Superior temporal gyrus (tissue), 1 donor: Measurements from ENCODE around the gene NEURL3.

Source experiments
- DNase-seq: peaks from one replicate; pipeline ENCODE4 v3.0.0-alpha.2; 2016; ENCODE audit errors: extremely low spot score

The NEURL3 gene

DNA sequence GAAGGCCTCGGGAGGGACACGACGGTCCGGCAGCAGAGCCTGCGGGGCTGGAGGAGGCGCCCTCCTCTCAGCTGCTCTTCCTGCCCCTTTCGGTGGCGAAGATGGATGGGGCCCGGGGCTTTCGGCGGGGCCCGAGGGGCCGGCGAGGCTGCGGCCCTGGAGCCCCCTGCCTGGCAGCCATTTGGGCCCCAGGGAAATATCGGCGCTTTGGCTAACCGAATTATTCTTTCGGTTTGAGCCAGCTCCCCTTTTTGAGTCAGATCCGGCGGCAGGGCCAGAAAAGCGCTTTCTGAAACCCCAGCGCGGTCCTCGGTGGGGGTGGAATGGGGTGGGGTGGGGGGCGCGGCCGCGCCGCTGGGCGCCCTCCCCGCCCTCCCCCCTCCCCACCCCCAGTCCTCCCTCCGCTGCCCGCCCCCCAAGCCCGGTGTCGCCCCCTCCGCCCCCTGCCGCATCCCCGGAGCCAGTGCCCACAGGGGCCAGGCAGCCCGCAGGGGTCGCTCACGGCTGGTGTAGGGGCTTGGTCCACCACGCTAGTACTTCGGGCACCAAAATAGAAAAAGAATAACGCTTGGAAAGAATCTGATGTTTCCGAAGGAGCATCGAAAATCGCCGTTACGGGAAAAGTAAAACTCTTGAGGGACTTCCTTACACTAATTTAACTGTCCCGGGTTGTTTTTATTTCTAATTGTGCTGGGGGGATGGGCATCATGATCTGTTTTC is 22.3 kb upstream of the NEURL3 start:
- DNase-seq = peak; percentile 22

DNA sequence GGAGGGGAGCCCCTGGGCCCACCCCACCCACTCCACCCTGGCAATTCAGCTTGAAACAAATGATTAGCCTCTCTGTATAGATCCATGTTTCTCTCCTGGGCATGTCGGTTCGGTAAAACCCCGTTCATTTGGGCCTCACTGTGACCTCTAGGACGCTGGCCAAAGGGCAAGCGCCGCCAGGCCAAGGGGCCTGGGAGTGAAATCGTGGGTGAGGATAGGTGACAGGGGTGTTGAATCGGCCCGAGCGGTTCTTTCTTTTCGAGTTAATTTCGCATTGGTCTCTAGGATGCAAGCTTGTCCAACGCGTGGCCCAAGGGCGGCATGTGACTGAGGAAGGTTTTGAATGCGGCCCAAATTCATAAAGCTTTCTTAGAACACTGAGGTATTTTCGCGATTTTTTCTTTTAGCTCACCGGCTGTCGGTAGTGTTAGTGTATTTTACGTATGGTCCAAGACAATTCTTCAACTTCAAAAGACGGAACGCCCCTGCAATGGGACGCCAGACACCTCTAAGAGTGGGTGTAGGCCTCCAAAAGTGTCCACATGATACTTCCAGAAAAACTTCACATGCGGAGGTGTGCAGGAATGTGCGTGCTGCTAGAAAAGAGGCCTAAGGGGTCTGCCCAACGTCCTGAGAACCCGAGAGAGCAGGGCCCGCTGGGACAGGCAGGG is 21.6 kb upstream of the NEURL3 start:
- no peak for DNase-seq

DNA sequence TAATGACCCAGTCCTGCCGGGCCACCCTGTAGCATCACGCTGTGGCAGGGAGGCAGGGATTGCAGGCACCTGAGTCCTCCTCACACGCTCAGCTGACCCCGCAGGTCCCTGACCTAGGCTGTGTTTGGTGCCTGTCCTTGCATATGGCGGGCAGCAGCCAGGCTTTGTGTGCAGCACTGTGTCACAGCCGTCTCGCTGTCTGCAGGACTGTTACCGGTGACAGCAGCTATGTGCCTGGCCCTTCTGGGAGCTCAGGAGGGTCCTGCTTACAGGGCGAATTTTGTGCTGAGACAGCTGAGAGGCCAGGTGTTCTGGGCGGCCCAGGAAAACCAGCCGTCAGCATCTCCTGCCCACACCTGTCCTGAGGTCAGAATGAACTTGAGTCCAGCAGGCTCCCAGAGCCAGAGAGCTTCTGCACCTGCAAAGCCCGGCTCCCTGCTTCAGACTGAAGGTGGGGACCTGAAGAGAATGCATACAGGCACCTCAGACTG is 21.0 kb upstream of the NEURL3 start:
- DNase-seq = no peak

DNA sequence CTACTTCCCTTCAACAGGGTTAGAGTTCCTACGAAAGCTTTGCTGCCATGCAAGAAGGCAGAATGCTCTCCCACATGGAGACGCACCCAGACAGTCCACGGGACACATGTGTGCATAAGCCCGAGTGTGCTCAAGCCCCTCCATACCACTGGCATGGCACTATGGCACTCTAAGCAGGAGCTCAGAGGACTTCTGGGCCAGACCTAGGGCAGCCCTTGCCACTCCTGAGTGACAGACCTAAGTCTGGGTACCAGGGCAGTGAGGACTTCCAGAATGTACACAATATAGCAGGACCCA is 20.0 kb upstream of the NEURL3 start:
- DNase-seq = no peak

DNA sequence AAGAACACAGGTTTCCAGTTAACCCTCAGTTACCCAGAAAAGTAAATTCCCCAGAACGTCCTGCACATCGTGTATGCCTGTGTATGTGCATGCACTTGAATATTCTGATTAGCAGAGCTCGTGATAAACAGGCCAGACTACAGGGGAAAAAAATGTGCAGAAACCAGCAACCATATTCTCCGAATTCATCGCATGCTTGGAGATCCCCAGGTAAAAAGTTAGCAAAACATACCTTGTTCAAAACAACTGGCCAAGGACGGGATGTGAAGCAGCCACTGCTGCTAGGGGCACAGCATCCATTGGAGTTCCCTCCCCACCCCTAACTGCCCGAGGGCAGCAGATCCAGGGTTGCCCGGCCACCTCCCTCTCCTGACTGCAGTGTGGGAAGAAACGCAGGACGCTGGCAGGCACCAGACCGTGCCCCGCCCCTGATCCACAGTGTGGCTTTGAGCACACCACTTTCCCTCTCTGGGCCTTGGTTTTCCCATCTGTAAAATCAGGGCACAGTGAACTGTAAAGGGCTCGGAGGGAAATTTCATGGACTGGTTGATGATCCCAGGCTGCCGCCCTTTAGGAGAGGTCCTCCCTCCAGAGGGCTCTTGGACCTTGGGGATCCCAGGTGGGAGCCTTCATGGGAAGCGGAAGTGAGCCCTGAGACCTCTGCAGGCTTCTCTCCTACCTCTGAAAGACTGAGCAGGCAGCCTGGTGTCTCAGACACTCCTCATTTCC is 19.5 kb upstream of the NEURL3 start:
- DNase-seq = no peak

DNA sequence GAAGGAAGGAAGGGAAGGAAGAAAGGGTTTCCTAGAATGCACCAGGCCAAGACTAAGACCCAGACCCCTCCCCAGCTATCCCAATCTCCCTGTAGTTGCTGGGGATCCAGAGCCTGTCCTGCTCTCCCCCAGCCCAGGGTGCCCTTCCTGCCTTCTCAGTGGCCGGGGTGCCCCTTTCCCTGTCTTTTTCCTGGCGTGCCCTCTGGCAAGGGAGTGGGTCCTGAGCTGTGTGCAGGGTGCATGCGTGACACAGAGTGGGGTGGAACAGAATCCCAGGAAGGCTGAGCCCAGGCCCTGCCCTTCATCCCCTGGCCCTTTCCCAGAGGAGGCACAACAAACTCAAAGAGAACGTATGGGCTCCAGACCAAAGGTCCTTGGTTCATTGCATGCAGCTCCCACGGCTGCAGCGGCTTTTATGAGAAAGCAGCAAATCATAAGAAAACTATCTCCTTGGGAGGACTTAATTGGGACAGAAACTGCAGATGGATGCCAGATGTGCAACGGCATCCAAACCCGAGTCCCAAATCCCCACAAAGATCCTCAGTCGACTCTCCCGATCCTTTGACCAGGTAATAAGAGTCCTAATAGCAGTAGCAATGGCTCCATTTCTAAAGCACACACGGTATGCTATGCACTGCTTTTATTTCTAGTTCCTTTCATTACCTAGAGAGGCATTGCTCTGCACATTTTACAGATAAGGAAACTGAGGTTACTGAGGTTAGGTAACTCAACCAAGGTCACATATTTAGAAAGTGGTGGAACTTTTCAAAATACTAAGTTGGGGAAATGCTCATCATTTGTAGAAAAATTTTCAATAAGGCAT is 18.7 kb upstream of the NEURL3 start:
- DNase-seq = no peak

DNA sequence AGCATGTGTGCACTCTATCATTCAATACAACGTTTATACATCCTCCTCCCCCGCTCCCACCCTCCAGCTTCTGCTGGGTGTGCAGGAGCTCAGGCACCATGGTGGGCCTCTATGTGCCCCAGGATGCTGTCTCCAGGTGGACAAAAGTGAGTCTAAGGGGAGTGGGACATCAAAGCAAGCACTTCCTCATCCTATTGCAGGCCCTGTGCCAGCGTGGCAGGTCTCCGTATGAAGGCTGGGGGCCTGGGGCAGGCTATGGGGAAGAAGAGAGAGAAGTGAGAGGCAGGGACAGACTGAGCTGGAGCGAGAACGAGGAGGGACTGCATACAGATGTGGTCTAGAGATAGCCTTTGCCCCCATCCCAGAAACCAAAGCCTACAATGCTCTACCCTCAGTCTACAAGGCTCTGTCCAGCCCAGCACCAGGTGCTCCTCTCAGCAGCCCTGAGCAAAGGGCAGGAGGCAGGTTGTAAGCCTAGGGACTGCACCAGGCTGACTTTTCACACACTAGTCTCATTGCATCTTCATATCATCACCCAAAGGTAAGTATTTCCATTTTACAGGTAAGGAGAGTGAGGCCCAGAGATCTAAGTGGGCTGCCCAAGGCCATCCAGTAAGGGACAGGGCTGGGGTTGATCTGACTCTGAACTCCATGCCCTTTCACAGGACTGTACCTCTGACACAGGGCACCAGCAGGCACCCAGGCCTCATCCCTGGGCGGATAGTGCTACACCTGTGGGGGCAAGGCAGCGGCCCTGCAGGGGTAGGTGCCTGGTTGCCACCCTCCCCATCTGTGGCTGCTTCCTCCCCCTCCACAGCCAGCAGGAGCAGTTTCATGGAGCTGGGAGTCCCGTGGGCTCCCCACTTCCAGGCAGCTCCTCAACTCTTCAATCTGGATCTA is 17.4 kb upstream of the NEURL3 start:
- no peak for DNase-seq

DNA sequence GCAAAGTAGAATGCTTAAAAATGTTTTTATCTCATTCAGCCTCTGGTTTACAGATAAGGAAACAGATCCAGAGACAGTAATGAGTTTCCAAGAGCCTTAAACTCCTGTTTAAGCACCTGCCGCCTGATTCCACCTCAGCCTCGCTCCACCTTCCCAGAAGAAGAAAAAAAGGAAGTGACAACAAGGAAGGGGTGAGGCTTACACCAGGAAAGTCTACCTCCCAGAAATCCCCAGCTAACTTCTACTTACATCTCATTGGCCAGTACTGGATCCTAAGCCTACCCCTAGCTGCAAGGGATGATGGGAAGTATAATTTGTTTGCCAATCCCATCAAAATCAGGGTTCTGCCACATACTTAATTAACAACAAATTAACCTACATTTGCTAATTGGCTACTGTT is 16.1 kb upstream of the NEURL3 start:
- no peak for DNase-seq

DNA sequence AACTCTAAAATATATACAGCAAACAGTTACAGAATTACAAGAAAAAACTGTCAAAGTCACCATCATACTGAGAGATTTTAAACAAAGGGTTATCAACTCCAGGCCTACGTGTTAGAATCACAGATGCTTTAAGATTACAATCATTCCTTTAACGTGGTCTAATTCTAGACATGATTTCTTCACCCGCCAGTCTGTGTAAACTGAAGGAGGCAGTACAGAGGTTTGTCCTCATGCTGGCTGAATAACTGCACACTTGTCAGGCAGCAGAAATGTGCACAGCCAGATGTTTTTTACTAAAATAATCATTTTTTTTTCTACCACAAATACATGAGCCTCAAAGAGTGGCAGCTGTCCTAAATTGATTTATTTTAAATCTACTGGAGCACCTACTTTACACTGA is 15.5 kb upstream of the NEURL3 start:
- no peak for DNase-seq

DNA sequence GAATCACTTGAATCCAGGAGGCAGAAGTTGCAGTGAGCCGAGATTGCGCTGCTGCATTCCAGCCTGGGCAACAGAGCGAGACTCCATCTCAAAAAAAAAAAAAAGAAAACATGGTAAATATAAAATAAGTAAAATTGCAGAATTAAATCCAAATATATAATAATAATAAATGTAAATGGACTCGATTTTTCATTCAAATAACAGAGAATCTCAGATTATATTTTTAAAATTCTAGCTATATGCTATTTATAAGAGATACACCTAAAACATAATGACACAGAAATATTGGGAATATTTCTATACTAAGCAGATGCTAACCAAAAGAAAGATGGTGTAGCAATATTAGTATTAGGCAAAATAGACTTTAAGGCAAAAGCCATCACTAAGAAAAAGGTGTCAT is 15.1 kb upstream of the NEURL3 start:
- no peak for DNase-seq

DNA sequence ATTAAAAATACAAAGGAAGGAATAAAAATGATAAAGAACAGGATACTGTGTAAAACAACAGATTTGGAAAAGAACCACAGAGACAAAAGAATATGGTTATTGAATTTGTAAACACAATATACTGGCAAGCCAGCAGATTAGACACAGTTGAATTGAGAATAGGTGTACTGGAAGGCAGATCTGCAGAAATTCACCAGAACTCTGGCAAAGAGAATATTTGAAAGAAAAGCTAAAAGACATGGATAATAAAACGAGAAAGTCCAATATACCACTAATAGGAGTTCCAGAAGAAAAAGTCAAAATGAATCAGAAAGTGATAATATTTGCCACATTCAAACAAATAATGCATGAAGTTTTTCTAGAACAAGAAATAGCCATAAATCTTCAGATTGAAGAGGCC is 11.9 kb upstream of the NEURL3 start:
- no peak for DNase-seq

DNA sequence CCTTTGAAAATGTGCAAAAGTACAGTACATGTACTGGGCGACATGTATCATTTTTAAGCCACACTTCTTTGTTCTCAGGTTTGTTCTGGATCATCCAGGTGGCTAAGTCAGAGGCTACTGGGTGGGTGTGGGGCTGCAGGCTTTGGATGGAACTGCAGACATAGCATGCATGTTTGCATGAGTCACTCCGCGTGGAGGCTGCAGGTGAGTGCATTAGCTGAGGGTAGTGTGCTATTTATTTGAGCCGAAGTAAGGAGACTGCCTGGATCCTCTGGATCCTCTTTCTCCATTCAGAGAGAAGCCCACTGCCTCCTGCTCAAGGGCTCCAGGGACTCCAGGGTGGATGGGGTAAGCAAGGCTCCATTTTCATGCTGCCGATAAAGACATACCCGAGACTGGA is 9.4 kb upstream of the NEURL3 start:
- DNase-seq = no peak

DNA sequence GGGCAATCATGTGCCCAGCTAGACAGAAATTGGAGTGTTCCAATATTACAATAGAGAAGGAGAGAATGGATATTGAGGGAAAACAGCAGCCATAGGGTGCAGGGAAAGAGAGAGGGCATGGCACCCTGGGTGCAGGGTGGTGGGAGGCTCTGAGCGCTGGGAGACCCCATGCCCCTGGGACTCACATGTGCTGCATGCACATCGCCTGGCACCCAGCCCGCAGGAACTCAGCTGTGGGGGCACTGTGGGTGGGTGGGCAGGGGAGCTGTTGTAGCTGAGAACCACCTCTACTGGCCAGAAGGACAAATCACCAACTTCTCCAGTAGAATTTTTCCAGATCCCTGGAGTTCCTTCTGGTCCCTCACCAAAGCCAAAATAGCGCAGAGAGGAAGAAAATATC is 7.2 kb upstream of the NEURL3 start:
- no peak for DNase-seq

DNA sequence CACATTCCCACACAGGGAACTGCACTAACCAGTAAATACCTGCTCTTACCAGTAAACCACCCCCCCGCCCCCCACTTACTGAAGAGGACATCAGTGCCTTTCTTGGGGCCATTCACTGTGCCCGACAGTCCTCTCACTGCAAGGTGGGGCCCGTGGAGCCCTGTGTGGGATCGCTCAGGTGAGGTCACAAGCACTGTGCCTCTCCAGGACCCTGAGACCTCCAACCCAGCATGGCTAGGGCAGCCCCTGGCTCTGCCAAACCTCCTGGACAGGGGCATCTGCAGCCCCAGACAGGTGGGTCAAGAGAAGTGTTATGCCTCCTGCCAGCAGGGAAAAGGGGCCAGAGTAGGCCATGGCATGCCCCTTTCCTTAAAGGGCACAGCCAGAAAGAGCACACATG is 6.7 kb upstream of the NEURL3 start:
- DNase-seq = no peak

DNA sequence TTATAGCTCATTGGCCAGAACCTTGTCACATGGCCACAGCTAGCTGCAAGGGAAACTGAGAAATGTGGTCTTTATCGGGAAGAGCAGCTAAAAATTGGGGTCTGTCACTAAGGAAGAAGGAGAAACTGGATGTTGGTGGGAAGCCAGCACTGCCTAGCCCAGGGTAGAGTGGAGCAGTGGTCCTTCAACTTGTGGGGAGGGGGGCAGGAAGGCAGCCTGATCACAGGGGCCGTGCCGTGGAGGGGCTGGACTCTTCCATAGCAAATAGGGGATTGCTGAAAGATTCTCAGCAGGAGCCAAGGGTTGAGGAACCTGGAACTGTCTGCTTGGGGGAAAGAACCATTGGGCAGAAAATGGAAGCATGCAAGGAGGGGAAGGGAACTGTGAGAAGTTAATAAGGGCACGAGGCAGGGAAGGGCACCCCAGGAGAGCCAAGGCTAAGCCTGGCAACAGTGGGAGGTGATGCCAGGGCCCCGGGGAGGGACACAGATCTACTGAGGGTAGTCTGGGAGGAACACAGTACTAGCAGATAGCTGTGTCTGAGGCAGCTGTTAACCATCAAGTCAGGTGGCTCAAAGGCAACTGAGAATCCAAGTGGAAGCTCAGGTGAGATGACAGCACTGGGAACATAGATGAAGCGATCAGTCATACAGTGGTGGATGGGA is 5.9 kb upstream of the NEURL3 start:
- DNase-seq = no peak

DNA sequence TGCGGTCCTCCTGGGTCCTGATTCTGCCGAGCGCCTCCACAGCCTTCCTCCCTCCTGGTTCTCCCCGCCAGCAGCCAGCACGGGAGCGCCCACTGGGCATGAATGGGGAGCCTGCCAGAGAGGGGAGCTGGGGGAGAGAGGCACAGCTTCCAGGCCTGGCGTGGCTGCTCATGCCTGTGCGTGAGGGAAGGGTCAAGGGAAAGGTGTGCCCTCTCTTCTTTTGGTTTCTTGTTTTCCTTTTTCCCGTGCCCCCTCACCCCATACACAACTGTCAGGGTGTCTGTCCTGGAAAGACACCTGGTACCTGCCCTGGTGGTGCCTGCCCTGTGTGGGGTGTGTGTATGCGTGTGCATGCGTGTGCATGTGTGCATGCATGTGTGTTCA is 4.7 kb upstream of the NEURL3 start:
- no peak for DNase-seq

DNA sequence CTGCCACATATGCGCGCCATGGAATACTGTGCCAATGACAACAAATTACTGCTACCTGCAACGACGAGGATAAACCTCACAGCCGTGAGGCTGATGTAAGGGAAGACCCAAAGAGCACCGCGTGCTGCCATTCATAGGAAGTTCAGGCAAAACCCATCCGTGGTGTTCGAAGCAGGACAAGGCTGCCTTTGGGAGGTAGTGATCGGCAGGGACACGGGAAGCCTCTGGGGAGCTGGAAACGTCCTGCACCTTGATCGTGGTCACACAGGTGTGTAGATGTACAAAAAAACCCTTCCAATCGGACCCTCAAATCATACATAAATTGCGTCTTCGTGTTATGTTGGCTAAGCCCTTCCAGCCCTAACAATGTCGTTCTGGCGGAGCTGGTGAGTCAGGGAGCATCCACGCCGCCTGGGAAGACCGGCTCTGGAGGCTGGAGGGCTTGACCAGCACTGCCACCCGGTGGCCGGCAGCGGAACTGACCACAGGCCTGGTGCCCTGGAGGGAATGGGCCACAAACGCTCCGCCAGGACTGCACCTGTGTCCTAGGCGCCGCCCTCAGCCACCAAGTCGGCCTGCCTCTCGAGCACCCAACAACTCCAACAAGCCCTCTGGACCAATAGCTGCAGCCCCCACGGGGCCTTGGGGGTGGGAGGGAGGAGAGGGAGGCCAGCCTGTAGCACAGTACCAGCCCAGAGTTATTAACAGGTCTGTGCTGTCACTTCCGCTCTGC is 4.1 kb upstream of the NEURL3 start:
- peak; percentile 90 for DNase-seq

DNA sequence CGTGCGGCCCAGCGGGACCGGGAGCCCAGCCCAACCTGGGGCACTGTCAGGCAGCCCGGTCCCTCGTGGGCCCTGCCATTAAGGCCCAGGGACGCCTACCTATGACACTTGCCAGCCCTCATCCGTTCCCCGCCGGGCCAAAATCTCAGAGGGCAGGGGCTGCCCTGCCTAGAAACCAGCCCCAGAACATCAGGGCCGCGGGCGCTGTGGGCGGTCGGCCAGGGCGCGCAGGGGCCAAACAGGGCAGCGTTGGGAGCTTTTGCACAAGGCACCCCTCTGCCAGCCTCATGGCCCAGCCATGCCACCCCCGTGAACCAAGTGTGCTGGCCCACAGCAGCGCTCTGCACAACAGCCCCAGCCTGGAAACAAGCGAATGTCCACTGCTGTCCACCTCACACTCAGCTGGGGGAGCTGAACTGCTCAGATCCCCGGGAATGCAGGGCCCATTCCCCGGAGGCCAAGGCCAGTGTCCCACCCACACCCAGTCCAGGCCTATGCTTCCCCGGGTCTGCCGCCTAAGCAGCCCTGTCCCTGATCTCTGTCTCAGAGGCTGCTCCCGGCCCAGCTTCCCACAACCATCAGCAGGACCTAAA is 3.5 kb upstream of the NEURL3 start:
- DNase-seq = no peak

DNA sequence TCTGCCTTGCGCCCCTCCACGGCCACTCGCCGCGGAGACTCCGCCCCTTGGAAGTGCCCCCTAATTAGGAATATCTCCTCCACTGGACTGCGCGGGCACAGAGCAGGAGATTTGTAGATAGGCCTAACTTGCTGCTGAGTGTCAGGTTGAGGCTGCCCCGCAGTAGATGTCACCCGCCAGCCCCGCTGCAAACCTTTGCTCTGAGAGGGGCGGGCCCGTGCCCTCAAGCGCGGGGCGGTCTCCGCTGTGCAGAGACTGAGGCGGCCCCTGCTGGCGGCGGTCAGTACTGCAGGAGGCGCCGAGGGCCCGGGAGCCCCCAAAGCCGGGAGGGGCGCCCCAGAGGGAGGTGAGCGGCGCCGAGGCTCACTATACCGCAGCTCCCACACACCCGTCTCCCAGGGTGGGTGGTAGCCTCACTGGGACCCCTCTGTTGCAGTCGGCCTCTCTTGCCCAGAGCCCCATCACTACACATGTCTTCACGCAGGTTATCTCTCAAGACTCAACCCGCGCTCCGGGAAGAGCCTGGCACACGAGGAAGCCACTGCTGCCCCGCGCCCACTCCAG is 2.9 kb upstream of the NEURL3 start:
- DNase-seq = peak; percentile 67
